MM.1S (cell line): ENCODE results near the gene CIB1.

ENCODE experiments used
- EZH2 ChIP-seq: fragments of 300-600 bp; sonication (generic); optimal IDR thresholded peaks from 2 replicates; pipeline ENCODE3; 2017; ENCODE audit warnings: low read depth, mild to moderate bottlenecking, antibody characterized with exemption, low read length, mixed read lengths
- EZH2phosphoT487 ChIP-seq: fragments of 300-600 bp; sonication (generic); IDR thresholded peaks from 2 replicates; pipeline ENCODE4 v1.6.1; 2018; ENCODE audit warnings: antibody characterized with exemption, low read length
- TF ChIP-seq, protein P1 (sequence below): fragments of 300-600 bp; sonication (generic); IDR thresholded peaks from 2 replicates; pipeline ENCODE4 v1.5.1; 2016; ENCODE audit warnings: antibody characterized with exemption, low read length, mixed read lengths

DNA sequence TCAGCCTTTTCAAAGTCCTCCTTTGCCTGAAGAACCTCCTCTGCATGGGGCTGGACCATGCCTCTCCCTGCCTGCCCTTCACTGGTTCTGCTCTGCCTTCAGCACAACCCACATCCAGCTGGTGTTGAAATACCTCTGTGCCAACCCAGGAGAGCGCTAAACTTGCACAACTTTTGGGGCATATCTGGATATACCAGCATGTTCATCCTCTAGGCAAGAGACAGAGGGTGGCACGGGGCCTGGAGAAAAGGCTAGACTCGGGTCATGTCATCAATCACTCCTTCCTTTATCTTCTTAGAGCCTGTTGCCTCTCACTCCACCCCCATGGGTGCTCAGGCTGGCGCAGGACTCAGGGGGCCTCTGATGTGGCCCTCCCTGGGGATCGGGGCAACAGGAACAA lies 27.9 kb downstream of the CIB1 start:
- TF ChIP-seq, protein P1, sequence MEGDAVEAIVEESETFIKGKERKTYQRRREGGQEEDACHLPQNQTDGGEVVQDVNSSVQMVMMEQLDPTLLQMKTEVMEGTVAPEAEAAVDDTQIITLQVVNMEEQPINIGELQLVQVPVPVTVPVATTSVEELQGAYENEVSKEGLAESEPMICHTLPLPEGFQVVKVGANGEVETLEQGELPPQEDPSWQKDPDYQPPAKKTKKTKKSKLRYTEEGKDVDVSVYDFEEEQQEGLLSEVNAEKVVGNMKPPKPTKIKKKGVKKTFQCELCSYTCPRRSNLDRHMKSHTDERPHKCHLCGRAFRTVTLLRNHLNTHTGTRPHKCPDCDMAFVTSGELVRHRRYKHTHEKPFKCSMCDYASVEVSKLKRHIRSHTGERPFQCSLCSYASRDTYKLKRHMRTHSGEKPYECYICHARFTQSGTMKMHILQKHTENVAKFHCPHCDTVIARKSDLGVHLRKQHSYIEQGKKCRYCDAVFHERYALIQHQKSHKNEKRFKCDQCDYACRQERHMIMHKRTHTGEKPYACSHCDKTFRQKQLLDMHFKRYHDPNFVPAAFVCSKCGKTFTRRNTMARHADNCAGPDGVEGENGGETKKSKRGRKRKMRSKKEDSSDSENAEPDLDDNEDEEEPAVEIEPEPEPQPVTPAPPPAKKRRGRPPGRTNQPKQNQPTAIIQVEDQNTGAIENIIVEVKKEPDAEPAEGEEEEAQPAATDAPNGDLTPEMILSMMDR: no peak
- TF ChIP-seq EZH2 (no peak), EZH2phosphoT487 (no peak)
